ENCODE measurements around the gene ZYG11B.

The ZYG11B gene

GRCh38 chr1:52693843-52694242 is 32.4 kb upstream of the ZYG11B start:
- H3K4me3 ChIP-seq (replicated peaks; ENCODE audit: low read depth, low read length) = no peak overlapping the region
- no peak for DNase-seq (ENCODE audit: low read depth)
- TF ChIP-seq, protein P1, sequence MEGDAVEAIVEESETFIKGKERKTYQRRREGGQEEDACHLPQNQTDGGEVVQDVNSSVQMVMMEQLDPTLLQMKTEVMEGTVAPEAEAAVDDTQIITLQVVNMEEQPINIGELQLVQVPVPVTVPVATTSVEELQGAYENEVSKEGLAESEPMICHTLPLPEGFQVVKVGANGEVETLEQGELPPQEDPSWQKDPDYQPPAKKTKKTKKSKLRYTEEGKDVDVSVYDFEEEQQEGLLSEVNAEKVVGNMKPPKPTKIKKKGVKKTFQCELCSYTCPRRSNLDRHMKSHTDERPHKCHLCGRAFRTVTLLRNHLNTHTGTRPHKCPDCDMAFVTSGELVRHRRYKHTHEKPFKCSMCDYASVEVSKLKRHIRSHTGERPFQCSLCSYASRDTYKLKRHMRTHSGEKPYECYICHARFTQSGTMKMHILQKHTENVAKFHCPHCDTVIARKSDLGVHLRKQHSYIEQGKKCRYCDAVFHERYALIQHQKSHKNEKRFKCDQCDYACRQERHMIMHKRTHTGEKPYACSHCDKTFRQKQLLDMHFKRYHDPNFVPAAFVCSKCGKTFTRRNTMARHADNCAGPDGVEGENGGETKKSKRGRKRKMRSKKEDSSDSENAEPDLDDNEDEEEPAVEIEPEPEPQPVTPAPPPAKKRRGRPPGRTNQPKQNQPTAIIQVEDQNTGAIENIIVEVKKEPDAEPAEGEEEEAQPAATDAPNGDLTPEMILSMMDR (IDR thresholded peaks at IDR 0.05; ENCODE audit: low read length, missing control alignments) = no peak

DNA sequence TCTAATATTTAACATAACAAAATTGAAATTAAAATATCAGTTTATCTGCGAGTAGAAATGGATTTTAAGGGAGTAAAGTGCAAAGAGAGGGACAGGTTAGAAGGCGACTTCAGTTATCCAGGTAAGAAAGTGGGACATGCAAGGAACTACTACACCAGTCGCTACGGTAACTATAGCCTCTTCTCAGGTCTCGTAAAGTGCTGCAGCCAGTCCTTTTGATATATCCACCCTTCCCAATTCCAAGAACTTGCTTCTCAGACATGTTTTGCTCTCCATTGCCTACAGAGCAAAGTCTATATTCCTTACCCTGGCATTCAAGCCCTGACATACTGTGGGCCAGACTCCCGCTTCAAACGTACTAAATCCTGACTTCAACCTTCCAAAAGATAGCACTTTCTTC is 30.6 kb upstream of the ZYG11B start:
- no peak for DNase-seq (ENCODE audit: low read depth)
- H3K4me3 ChIP-seq (replicated peaks; ENCODE audit: low read depth, low read length) = no peak overlapping the region

GRCh38 chr1:52697795-52698674 is 28.2 kb upstream of the ZYG11B start, which contains the start of gene COA7:
COA7 (minus strand) TSS chr1:52698347; CDS start chr1:52698326, 21 bp downstream.
- DNase-seq (ENCODE audit: low read depth) = peak; percentile 82
- H3K4me3 ChIP-seq (replicated peaks; ENCODE audit: low read depth, low read length) = peak within 1 kb of the TSS; percentile 86
- TF ChIP-seq, protein P1 (IDR thresholded peaks at IDR 0.05; ENCODE audit: low read length, missing control alignments) = no peak

More for the DNA sequence above, 30.6 kb upstream of the ZYG11B start:
- TF ChIP-seq, protein P1 (IDR thresholded peaks at IDR 0.05; ENCODE audit: low read length, missing control alignments) = no peak

GRCh38 chr1:52702886-52703787 is 23.1 kb upstream of the ZYG11B start:
- H3K4me3 ChIP-seq (replicated peaks; ENCODE audit: low read depth, low read length) = peak overlapping the region; percentile 54
- TF ChIP-seq, protein P1 (IDR thresholded peaks at IDR 0.05; ENCODE audit: low read length, missing control alignments) = no peak
- peak; percentile 90 for DNase-seq (ENCODE audit: low read depth)

- no peak overlapping the region for H3K4me3 ChIP-seq (replicated peaks; ENCODE audit: low read depth, low read length)
- TF ChIP-seq, protein P1 (IDR thresholded peaks at IDR 0.05; ENCODE audit: low read length, missing control alignments) = no peak
- no peak for DNase-seq (ENCODE audit: low read depth)
These were observed 20.1 kb upstream of the ZYG11B start for GRCh38 chr1:52706136-52706670.

DNA sequence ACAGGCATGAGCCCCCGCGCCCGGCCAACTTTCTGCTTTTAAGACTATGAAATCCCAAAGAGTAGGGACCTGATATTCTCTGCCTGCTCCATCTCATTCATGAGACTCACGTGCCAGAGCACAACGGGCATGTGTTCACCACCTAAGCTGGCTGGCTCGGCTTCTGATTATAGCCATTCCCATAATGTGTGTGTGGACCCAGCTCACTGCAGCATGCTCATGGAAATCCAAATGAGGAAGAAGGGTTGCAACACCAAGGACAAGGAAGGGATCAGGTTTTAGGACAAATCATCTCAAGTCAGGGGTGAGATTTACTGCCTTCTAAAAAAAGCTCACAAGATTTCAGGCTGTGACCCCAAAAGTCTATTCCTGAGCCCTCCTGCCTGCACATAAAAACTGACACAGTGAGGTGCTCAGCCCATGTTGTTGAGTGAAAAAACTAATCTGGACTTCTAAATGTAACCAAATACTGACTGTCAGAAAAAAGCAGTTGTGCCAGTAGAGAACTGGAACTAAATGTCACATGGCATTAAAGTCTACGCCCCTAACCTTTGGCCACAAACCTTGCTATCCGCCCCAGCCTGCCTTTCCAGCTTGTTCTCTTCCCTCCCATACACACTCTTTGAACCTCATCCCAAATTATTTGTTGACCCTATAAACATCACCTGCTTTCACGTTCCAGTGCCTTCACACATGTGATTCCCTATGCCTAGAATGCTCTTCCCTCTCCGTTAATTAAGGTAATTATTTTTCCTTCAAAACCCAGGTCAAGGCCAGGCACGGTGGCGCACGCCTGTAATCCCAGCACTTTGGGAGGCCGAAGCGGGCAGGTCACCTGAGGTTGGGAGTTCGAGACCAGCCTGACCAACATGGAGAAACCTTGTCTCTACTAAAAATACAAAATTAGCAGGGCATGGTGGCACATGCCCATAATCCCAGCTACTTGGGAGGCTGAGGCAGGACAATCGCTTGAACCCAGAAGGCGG is 19.0 kb upstream of the ZYG11B start:
- TF ChIP-seq, protein P1 (IDR thresholded peaks at IDR 0.05; ENCODE audit: low read length, missing control alignments) = no peak
- no peak overlapping the region for H3K4me3 ChIP-seq (replicated peaks; ENCODE audit: low read depth, low read length)
- DNase-seq (ENCODE audit: low read depth) = no peak

All from fibroblast of pulmonary artery (primary cell).